ENCODE measurements around the gene TMEM120A.
"Not testable (repeated sequence)": the region's sequence is repeated elsewhere in the genome, so short reads cannot be mapped to it uniquely, and the experiment has no call there.

The TMEM120A gene

DNA sequence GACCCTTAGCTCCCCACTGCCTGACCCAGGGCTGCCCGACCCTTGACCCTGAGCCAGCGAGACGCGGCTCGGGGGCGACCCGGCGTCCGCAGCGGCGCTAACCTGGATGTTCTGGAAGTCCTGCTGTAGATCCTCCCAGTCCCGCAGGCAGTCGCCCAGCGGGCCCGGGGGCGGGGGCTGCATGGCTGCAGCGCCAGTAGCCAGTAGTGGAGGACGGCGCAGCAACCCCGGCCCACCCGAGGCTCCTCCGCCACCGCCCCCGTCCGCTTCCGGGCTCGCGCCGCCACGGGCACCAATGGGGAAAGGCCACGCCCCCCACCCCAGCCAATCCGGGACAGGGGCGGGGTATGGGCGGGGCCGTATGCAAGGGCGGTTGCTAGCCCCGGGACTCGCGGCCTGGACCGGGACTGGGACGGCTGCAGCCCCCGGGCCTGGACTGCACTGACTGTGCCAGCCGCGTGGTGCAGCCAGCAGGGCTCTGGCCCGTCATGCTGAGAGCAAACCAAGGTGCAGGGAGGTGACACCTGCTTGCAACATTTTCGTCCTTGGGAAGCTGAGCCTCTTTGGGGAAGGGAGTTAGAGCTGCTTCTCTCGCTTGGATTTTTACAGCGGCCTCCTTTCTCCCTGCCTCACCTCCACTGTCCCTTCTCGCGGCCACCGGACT is at the start of gene TMEM120A:
TMEM120A (minus strand) TSS at position 208 of the 664 bp plus-strand sequence; CDS start at position 183, 25 bp downstream.
- peak; percentile 88 to 99 (median 93) for DNase-seq
- intact Hi-C loops (cut with DNase I) = loop anchor here (5.0 to 10.0 kb wide), 3 partner anchors 50 to 117 kb away; partner anchors contain the start of genes MDH2, POR, RHBDD2 and STYXL1

DNA sequence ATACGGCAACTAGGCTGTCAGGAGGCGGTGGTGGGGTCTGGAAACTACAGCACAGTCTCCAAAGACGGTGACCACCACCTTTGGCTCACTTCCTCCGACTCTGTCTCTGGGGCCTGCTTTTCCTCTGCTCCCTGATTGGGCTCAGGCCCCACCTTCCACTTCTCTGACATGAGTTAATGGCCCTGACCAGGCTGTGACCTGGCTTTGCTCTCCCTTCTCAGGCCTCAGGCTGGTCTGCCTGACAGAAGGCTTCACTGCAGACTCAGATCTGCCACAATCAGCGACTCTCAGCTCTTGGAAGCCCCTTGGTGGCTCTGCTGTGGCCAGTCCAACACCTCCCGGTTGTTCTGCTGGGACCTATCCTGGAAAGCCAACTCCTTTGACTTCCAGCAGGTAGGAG is 45.7 kb upstream of the TMEM120A start:
- peak in 1 of 10 donors; percentile 42 for DNase-seq
- intact Hi-C loops (cut with DNase I) = loop anchor here (10.0 kb wide), 1 partner anchor 45 kb away; the partner anchor contains the start of gene TMEM120A

DNA sequence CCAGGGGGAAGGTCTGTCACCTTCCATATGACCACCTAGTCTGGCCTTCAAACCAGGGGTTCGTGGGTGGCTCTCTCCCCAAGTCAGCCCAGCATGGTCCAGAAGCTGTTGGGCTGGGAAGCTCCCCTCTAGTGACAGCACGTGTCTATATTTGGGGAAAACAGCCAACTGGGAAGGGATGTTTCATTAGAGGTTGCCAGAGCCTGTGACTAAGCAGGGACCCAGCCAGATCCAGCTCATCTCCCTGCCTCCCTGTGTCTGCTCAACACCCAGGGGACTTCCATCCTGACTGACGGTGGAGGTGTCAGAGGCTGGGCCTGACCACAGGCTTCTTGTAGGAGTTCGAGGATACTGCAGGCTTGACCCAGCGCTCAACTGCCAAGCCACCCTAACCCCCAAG is 42.9 kb upstream of the TMEM120A start:
- DNase-seq = peak in 2 of 10 donors; percentile 48 to 62
- intact Hi-C loops (cut with DNase I) = no loop called here

DNA sequence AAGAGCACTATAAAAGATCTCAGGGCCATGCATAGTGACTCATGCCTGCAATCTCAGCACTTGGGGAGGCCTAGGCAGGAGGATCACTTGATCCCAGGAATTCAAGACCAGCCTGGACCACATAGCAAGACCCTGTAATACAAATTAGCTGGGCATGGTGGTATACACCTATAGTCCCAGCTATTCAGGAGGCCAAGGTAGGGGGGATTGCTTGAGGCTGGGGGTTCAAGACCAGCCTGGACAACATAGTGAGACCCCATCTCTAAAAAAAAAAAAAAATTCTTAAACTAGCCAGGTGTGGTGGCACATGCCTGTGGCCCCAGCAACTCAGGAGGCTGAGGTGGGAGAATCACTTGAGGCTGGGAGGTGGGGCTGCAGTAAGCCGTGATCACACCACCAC is 37.6 kb upstream of the TMEM120A start:
- intact Hi-C loops (cut with DNase I) = no loop called here
- peak in 2 of 10 donors; percentile 20 to 35 for DNase-seq

DNA sequence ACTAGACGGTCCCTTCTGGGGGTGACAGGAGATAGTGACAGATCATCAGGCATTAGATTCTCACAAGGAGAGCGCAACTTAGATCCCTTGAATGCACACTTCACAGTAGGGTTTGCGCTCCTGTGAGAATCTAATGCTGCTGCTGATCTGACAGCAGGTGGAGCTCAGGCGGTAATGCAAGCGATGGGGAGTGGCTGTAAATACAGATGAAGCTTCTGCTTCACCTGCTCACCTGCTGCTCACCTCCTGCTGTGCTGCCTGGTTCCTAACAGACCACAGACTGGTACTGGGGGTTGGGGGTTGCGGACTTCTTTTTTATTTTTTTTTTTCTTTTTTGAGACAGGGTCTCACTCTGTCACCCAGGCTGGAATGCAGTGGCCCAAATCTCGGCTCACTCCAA is 35.3 kb upstream of the TMEM120A start:
- intact Hi-C loops (cut with DNase I) = not testable (repeated sequence)
- peak in 2 of 10 donors; percentile 12 to 26 for DNase-seq

DNA sequence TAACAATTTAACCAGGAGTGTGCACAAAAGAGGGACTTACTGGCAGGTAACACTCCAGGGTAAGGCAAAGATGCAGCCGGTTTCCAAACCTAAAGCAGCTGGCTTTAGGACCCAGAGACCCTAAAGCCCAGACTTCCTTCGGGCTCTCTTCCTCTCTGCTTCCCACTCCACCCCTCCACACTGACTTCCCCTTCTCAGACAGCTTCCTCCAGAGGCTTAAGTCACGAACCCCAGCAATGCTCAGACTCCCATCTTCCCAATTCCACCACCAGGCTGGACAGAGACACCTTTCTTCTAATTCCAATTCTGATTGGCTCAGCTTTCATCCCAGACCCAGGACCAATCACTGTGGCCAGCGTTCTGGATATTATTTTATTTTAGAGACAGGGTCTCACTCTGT is 28.6 kb upstream of the TMEM120A start:
- intact Hi-C loops (cut with DNase I) = no loop called here
- DNase-seq = peak in 2 of 10 donors; percentile 17 to 64

DNA sequence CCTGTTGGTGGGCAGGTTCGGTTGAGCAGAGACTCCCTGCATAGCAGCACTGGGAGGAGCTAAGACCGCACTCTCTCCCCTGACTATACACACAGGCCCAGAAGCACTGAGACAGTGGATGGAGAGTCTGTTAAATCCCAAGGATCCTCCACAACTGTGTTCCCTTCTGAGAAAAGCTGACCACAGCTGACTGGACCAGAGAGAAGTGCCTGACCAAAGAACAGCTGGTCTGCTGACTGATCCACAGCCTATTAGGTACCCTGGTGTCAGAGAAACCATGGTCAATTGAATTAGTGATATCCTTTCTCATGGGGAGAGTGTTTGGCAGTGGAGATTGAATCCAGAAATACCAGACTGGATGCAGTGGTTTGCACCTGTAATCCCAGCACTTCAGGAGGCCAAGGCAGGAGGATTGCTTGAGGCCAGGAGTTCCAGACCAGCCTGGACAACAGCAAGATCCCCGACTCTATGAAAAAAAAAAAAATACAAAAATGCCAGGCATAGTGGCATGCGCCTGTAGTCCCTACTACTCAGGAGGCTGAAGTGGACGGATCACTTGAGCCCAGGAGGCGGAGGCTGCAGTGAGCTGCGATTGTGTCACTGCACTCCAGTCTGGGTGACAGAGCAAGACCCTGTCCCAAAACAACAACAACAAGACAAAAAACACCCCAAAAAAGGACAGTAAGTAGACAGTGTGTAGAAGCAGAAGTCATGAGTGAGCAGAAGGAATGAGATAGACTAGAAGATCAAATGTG is 27.8 kb upstream of the TMEM120A start:
- intact Hi-C loops (cut with DNase I) = no loop called here
- DNase-seq = peak in 1 of 10 donors; percentile 14

DNA sequence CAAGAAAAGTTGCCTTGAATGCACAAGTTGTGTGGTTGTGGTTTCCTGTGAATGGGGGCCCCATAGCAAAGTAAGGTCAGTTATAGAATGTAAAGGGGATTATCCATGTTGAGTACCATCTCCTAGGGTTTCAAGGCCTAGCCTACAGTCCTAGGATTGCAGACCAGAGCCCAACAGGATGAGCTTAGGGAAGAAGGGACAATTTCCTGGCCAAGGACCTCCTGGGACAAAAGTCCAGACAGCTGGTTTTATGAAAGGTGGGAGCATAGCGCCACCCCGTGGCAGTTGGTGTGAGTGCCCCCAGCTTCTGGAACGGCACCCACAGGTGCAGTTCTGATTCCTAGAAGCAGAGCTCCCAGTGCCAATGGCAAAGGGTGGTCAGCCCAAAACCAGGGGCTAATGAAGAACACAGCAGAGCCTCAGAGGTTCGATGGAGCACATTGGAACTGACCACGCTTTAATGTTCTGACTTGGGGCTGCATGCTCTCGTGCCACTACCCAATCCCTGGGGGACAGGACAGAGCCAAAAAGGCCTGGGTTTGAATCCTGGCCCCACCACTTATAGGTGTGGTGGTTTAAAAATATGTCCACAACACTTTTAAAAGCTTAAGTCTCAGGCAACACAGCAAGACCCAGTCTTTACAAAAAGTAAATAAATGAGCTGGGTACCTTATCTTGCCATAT is 25.8 kb upstream of the TMEM120A start:
- DNase-seq = peak; percentile 57 to 96 (median 76)
- intact Hi-C loops (cut with DNase I) = loop anchor here (1.0 kb wide), 1 partner anchor 154 kb away; no protein-coding TSS in a partner anchor

DNA sequence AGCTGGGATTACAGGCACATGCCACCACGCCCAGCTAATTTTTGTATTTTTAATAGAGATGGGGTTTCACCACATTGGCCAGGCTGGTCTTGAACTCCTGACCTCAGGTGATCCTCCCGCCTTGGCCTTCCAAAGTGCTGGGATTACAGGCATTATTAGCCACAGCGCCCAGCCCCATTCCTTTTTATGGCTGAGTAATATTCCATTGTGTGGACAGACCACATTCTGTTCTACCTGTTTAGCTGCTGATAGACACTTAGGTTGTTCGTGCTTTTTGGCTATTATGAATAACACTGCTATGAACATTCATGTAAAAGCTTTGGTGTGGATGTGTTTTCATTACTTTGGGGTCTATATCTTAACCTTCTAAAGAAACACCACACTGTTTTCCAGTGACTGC is 24.1 kb upstream of the TMEM120A start:
- peak in 1 of 10 donors; percentile 0 for DNase-seq
- intact Hi-C loops (cut with DNase I) = not testable (repeated sequence)

DNA sequence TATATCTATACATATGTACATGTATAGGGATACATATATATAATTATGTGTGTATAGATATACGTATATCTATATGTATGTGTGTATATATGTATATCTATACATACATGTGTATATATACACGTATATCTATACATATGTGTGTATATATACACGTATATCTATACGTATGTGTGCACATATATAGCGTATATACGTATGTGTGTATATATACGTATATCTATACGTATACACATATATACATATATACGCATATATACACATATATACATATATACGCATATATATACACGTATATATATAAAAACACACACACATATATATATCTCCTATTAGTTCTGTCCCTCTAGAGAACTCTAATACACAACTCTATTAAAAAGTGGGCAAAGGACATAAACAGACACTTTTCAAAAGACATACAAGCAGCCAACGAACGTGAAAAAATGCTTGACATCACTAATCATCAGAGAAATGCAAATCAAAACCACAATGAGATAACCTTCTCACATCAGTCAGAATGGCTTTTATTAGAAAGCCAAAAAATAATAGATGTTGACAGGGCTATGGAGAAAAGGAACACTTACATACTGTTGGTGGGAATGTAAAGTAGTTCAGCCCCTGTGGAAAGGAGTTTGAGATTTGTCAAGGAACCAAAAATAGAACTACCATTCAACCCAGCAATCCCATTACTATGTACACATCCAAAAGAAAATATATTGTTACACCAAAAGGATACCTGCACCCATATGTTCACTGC is 22.0 kb upstream of the TMEM120A start:
- intact Hi-C loops (cut with DNase I) = no loop called here

DNA sequence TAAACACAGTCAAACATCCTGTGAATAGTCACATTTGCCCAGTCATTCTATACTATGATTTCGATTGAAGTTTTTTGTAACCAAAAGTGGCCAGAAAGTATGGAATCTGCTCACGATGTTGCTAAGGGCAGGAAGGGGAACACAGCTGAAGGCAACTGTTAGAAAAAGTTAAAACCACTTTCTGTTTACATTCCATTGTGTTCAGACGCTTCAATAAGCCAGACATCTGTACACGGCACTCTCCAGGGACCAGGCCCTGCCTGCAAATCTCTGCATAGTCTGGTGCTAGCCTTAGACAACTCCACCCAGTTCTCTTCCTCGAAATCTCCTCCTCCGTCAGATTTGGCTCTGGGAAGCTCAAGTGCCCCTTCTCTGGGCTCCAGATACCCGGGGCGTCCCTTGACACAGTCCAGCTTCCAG is 17.1 kb upstream of the TMEM120A start:
- intact Hi-C loops (cut with DNase I) = no loop called here
- DNase-seq = peak in 2 of 10 donors; percentile 37 to 65

More for the DNA sequence above, 22.0 kb upstream of the TMEM120A start:
- no peak for DNase-seq

DNA sequence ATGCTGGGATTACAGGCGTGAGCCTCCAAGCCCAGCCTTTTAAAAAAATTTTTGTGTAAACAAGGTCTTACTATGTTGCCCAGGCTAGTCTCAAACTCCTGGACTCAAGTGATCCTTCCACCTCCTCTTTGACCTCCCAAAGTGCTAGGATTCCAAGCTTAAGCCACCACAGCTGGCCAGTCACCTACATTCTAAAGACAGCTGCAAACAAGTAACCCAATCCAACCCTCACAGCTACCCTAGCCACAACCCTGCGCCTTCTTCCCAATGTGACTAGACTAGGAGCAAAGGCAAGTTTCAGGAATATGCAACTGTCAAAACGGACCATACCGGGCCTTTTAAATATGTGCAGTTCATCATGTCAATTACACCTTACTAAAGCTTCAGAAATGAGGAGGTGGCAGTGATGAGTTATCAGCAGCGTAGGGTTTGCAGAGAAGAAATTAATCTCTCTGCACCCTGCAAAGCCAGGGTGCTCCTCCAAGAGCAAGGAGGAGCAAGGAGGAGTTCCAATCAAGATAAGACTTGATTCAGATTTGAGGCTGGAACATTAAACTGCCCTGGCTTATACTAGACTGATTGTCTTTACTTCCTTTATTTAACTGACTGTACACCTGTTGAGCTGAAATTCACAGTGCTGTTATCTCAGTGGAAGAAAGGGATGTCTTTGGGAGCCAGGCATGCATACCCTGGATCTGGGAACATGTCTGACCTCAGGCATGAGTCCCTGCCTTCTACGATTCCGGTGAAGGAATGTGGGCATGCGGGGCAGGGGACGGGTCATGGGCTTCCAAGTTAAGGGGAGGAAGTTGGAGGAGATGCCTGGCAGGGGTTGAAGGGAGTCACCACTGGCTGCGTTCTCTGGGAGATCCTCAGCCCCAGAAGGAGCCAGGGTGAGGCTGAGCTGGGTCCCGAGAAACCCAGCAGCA is 15.5 kb upstream of the TMEM120A start:
- intact Hi-C loops (cut with DNase I) = no loop called here
- DNase-seq = peak in 2 of 10 donors; percentile 47 to 70

DNA sequence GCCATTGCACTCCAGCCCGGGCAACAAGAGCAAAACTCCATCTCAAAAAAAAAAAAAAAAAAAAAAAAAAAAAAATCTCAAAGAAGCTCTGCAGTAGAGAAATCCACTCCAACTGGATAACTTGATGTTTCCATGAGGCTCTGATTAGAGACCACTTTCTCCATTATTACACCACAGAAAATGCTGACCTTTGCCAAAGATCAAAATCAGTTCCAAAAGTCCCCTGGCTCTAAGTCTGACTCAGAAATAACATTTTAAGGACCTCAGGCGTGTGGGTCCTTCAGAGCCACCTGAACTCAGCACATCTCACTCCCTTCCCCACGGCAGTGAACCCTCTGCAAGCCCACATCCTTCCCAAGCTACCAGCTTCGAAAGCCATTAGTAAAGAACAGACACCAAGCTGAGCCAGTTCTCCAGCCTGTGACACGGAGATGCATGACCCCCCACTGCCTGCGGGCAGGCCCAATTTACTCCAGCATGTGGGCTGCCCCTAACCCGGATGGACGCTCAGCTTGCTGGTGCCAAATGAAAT is 13.8 kb upstream of the TMEM120A start:
- intact Hi-C loops (cut with DNase I) = no loop called here
- peak in 2 of 10 donors; percentile 19 to 33 for DNase-seq

DNA sequence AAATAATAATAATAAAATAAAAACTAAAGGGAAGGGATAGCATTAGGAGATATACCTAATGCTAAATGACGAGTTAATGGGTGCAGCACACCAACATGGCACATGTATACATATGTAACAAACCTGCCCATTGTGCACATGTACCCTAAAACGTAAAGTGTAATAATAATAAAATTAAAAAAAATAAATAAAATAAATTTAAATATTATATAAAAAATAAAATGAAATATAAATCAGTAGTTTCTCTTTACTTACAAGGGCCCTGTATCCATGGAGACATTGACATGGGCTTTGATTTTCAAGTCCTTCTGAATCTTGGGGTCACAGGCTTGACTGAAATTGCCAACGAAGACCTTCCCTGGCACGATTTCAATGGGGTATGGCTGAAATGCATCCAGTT is 10.6 kb upstream of the TMEM120A start:
- not testable (repeated sequence) for DNase-seq

DNA sequence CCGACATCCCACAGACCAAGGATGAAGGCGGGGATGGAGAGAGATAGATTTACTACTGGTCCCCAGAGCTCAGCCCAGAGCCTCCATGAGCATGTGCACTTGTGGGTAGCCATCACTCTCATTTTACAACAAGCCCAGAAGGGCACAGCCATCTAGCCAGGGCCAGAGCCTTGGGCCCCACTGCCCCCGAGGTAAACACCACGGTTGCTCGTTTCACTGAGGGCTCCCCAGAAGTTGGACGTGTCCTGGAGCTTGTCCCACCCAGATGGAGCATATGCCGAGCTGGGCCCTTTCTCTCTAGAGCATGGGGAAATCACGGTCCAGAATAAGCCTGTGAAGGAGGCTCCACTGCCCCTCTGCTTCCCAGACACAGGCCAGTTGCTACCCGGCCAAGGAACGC is 9.0 kb upstream of the TMEM120A start:
- intact Hi-C loops (cut with DNase I) = no loop called here
- DNase-seq = peak in 2 of 10 donors; percentile 50 to 53

More for the DNA sequence above, 10.6 kb upstream of the TMEM120A start:
- intact Hi-C loops (cut with DNase I) = not testable (repeated sequence)

DNA sequence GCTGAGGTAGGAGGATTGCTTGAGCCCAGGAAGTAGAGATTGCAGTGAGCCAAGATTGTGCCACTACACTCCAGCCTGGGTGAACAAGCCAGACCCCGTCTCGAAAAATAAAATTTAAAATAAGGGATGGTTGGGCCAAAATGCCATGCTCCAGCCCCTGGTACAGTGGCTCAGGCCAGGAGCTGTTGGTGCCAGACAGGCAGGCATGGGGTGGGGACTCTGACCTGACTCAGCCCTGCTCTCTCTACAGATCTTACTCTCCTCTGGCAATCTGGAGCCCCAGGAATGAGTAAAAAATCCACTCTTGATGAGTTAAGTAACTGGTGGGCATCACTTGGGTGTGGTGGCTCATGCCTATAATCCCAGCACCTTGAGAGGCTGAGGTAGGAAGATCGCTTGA is 8.4 kb upstream of the TMEM120A start:
- intact Hi-C loops (cut with DNase I) = no loop called here
- peak in 2 of 10 donors; percentile 5 to 56 for DNase-seq

DNA sequence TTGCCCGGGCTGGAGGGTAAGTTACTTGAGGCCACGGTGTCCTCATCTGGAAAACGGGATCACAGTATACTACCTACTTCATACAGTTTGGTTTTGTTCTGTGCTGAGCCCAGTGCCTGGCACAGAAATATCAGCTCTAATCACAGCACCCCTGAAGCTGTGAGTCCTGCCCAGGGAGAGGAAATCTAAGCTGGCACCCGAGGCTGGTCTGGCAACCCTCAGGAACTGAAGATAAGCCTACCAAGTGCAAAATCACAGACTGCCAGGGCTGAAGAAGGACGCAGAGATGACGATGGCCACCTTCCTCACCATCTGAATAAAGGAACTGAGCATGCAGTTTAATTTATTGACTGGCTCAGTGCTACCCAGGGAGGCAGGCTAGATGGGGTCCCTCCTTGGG is 7.7 kb upstream of the TMEM120A start:
- intact Hi-C loops (cut with DNase I) = no loop called here
- DNase-seq = peak in 2 of 10 donors; percentile 3 to 55

DNA sequence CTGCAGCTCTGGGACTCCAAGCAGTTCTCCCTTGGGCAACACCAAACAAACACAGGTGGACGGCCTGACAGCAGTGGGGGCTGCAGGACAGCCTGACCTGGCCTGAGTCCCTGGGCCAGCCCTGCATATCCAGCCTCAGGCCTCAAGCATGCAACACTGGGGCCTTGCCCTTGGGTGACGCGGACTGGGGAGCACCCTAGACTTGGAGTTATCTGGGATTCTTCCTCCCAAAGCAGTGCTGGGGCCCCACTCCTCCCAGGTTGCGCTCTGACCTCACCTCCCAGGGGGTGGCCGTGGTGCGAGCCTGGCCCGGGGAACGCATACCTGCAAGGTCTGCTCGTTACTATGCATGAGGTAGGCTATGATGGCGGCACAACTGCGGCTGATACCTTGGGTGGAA is 6.2 kb upstream of the TMEM120A start:
- DNase-seq = peak in 2 of 10 donors; percentile 37 to 79
- intact Hi-C loops (cut with DNase I) = no loop called here

DNA sequence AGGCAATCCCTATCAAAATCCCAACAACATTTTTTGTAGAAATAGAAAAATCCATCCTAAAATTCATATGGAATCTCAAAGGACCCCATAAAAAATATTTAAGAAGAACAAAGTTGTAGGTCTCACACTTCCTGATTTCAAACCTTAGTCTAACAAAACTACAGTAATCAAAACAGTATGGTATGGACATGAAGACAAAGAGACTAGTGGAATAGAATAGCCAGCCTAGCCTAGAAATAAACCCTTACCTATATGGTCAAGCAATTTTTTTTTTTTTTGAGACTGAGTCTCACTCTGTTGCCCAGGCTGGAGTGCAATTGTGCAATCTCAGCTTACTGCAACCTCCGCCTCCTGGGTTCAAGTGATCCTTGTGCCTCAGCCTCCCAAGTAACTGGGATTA is 3.6 kb upstream of the TMEM120A start:
- no peak for DNase-seq
- intact Hi-C loops (cut with DNase I) = loop anchor here (10.0 kb wide), 1 partner anchor 47 kb away; the partner anchor contains the start of genes MDH2 and STYXL1
